Measurements from ENCODE around the gene RACGAP1.

Gene RACGAP1

GRCh38 chr12:49953151-49953550, 72.1 kb downstream of the RACGAP1 start:
- DNase-seq = no peak

GRCh38 chr12:49952391-49953055, 72.8 kb downstream of the RACGAP1 start:
- no peak for DNase-seq

GRCh38 chr12:49951411-49952240, 73.7 kb downstream of the RACGAP1 start:
- no peak for DNase-seq

GRCh38 chr12:49950273-49951251, 74.7 kb downstream of the RACGAP1 start, which contains the start of gene AQP2:
AQP2 (plus strand) TSS chr12:49950737; CDS start chr12:49950831, 94 bp downstream.
- DNase-seq = no peak

- no peak for DNase-seq
Measured at GRCh38 chr12:49949866-49950265, 75.4 kb downstream of the RACGAP1 start.

- no peak for DNase-seq
Measured at GRCh38 chr12:49948866-49949845, 76.1 kb downstream of the RACGAP1 start.

GRCh38 chr12:49947593-49948226, 77.6 kb downstream of the RACGAP1 start:
- DNase-seq = no peak

- no peak for DNase-seq
Measured at GRCh38 chr12:49946497-49946896, 78.8 kb downstream of the RACGAP1 start.

GRCh38 chr12:49946086-49946485, 79.2 kb downstream of the RACGAP1 start:
- DNase-seq = no peak

GRCh38 chr12:49945394-49946080, 79.8 kb downstream of the RACGAP1 start:
- peak; percentile 30 for DNase-seq

GRCh38 chr12:49944718-49945117, 80.6 kb downstream of the RACGAP1 start:
- no peak for DNase-seq

- no peak for DNase-seq
Measured at GRCh38 chr12:49944046-49944445, 81.2 kb downstream of the RACGAP1 start.

GRCh38 chr12:49943625-49943960, 81.7 kb downstream of the RACGAP1 start:
- no peak for DNase-seq

- DNase-seq = no peak
Measured at GRCh38 chr12:49942921-49943624, 82.2 kb downstream of the RACGAP1 start.

- no peak for DNase-seq
Measured at GRCh38 chr12:49942512-49942893, 82.8 kb downstream of the RACGAP1 start.

GRCh38 chr12:49941556-49942511, 83.5 kb downstream of the RACGAP1 start:
- DNase-seq = no peak

GRCh38 chr12:49939707-49940106, 85.6 kb downstream of the RACGAP1 start:
- DNase-seq = no peak

- no peak for DNase-seq
Measured at GRCh38 chr12:49939307-49939706, 86.0 kb downstream of the RACGAP1 start.
